Lung microvascular endothelial cell (primary cell): ENCODE results near the gene FRMD4A. TPM values are rescaled to one million over a fixed set of nuclear protein-coding genes. Genes with fewer than 3 reads are reported as not detected.
A peak's percentile ranks its signal among the peaks of the same experiment; 100 is the strongest.
"Not testable (repeated sequence)": the region's sequence is repeated elsewhere in the genome, so short reads cannot be mapped to it uniquely, and the experiment has no call there.

ENCODE experiments used
- DNase-seq, 2 donors: peaks; one replicate each; pipeline versions ENCODE4 v3.0.0 to v3.0.0-alpha.2; 2010; ENCODE audit warnings: low read depth in 2 of 2
- total RNA-seq: library from RNA; depleted of rRNA; stranded (reverse); fragments of >200 nt; gene quantifications from 2 replicates; pipeline ENCODE4 v1.2.1, GENCODE V29; 2014

FRMD4A gene
- total RNA-seq, 1 donor from 2014 or later, result 9.7 TPM

- no peak for DNase-seq
Measured at GRCh38 chr10:13920031-13920430, 410.7 kb downstream of the FRMD4A start.

GRCh38 chr10:13917791-13918190, 412.9 kb downstream of the FRMD4A start:
- peak; percentile 23 to 67 for DNase-seq

DNA sequence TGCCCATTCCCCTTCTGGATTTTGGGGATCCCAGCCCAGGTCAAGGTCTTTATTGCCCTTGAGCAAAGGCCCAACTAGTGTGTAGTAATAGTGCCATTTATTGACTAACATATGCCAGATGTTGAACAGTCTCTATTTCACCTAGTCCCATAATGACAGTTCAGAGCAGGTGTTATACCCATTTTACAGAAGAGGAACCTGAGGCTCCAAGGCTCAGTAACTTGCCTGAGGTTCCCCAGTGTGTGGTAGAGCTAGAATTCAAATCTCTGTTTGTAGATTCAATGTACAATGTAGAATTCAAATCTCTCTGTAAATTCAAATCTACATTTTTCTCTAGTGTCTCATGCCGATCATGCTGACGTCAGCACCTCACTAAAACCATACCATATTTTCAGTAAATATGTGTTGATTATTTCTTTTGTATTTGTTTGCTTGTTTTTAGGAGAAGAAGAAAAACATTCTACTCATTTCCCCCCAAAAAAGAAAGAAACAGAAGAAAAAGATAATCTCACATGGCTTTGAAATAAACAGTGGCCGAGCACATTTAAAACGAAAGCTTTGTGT, 414.3 kb downstream of the FRMD4A start:
- no peak for DNase-seq

GRCh38 chr10:13915710-13916109, 415.0 kb downstream of the FRMD4A start:
- DNase-seq, result no peak

GRCh38 chr10:13913897-13914296, 416.8 kb downstream of the FRMD4A start:
- DNase-seq, result peak in 1 of 2 donors; percentile 36

DNA sequence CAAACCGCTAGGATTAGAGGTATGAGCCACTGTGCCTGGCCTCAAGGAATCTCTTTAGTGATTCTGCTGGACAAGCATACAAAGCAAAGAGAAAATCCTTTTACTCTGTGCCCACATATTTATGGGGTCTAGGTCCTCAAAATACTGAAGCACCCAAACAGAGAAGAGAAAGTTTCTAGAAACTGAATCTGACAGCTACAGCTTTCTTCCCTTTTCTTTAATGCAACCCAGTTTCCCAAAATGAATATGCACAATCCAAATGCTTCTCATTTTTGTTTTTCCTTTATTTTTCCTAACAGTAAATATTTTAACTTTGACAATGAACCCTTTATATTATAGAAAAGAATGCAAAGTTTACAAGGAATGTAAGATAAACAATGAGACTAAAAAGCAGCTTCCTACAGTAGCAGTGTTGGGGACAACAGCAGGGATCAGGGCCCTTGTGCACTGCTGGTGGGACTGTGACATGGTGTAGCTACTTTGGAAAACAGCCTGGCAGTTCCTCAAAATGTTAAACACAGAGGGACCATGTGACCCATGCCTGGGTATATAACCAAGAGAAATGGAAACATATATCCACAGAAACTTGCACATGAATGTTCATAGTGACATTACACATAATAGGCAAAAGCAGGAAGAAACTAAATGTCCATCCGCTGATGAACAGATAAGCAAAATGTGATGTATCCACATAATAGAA, 418.8 kb downstream of the FRMD4A start:
- no peak for DNase-seq

GRCh38 chr10:13909516-13910258, 421.0 kb downstream of the FRMD4A start:
- DNase-seq, result no peak

DNA sequence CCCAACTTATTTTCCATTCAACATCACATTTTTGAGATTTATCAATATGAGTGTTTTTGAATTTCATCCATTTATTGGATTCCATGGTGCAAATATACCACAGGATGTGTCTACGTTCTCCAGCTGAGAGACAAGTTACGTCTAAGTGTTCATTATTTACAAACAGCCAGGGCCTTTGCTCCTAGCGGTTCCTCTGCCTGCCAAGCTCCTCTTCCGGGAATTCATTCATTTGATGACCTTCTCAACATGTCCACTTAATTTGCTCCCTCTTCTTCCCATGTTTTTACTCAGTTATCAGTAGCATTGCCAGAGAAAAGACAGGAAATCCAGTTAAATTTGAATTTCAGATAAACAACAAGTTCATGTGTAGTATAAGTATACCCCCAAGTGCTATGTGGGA, 422.2 kb downstream of the FRMD4A start:
- DNase-seq, result peak; percentile 60 to 75

DNA sequence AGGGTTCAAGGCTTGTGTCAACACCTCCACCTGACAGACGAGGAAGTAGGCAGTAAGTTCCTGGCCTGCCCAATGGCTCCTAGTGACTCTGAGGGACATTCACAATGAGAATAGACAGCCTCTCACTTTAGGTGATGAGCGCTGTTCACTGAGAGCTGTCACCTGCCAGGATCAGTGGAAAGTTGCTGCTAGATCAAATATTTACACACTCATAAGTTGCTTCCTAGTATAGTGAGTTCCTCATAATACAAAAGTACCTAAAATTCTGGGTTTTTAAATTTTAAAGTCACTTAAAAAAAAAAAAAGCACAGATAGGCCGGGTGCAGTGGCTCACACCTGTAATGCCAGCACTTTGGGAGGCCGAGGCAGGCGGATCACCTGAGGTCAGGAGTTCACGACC, 423.2 kb downstream of the FRMD4A start:
- no peak for DNase-seq

DNA sequence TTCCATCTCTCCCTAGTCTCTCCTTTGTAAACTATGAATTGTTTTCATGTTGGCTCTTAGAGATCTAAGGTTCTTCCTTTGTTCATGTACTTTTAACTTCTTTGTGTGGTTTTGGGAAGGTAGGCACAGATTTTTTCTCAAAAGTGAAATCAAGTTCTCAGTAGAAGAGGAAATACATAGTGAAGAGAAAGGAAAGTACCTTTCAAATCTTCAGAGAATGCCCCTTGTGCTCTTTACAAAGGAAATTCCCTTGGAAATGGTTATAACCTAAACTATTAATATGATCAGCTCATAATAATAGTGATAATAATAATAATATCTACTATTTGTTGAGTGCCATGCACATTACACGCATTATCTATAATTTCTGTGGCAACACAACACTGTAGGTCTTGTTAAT, 425.4 kb downstream of the FRMD4A start:
- DNase-seq, result no peak

GRCh38 chr10:13904064-13904463, 426.7 kb downstream of the FRMD4A start:
- DNase-seq, result peak in 1 of 2 donors; percentile 62

- DNase-seq, result no peak
Measured at GRCh38 chr10:13902868-13903587, 427.7 kb downstream of the FRMD4A start.

DNA sequence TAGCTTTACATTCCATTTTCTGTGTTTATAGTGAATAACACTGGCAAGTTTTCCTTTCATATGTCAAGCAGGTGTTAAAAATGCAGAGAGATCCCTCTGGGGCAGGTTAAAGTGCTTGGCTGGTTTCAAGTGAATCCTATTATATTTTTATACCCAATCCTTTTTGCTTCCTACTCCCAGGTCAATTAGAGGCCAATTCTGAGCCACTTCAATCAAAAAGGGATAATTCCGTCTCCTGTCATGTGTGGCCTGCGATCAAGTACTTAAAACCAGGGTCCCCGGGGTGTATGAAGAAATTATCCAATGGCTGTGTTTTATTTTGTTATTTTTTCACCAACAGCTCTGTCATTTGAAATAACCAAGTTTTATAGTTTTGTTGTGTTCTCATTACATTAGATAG, 430.8 kb downstream of the FRMD4A start:
- DNase-seq, result no peak

DNA sequence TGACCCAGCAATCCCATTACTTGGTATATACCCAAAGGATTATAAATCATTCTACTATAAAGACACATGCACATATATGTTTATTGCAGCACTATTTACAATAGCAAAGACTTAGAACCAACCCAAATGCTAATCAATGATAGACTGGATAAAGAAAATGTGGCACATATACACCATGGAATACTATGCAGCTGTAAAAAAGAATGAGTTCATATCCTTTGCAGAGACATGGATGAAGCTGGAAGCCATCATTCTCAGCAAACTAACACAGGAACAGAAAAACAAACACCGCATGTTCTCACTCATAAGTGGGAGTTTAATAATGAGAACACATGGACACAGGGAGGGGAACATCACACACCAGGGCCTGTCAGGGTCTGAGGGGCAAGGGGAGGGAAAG, 434.6 kb downstream of the FRMD4A start:
- DNase-seq, result not testable (repeated sequence)

DNA sequence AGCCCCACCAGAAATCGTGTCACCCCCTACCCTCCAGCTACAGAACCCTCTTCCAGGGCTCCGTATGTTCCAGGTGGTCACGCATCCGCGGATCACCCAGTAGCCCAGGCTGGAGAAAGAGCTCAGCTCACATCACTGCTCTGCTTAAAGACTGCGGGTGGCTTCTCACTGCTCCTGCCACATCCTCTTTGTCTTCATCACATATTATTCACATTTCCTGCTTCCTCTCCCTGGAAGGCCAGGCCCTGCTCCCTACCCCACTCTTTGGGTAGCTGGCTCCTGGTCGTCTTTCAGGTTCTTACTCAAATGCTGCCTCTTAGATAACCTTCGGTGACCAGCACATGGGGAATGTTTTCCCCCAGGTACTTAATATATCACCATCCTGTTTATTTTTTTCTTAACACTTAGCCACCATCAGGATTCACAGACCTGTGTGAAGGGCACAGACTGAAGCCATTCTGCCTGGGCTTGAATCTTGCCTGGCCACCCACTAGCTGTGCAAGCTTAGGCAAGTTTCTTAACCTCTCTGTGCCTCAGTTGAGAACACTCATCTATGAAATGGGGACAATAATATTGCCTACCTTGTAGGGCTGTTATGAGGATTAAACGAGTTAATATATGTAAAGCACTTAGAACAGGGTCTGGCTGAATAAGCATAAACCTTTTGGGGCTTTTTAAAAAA, 436.2 kb downstream of the FRMD4A start:
- peak in 1 of 2 donors; percentile 83 for DNase-seq

DNA sequence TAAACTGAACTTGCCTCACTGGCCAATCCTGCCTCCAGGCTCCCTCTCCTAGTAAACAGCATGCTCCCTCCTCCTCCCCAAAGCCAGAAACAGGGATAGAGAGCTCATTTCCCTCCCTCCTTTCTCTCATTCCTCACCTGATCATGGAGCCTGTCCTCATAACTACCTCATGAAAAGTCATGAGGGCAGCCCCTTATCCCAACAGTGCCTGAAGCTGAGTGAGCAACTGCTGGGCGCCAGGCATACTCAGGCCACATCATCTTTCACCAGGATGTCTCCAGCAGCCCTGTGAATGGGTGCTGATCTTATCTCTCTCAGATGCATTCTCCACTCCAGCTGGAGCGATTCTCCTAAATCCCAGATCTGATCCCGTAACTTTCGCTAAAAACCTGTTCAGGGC, 436.8 kb downstream of the FRMD4A start:
- DNase-seq, result peak in 1 of 2 donors; percentile 69

- DNase-seq, result peak in 1 of 2 donors; percentile 30
Measured at GRCh38 chr10:13892871-13893270, 437.9 kb downstream of the FRMD4A start.

DNA sequence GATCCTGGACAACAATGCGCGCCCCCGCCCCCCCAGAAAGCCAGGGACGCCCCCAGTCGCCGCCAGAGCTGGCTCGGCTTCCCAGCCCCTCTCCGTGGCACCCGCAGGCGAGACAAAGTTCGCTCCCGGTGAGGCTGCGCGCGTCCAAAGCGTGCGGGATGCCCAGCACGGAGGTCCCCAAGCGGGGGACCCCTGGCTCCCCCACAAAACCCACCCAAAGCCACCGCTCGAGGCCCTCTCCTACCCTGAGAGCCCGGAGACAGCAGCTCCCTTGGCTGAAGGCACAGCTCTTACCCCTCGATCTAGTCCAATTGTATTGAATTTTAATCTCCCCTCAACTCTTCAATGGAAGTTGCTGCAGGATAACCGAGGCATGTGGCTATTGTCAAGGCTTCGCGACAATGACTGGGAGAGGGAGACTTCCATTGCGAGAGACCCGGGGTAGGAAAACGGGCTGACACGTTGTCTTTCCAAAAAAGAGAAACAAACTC, 438.7 kb downstream of the FRMD4A start:
- peak; percentile 28 to 42 for DNase-seq

- peak; percentile 52 to 68 for DNase-seq
Measured at GRCh38 chr10:13891128-13892000, 439.4 kb downstream of the FRMD4A start.
